Tibial artery (tissue), 4 donors: ENCODE measurements around the gene MROH9.

Experiments used
- DNase-seq, 2 donors: peaks; one replicate each; pipeline ENCODE4 v3.0.0-alpha.2; 2019
- H3K27ac ChIP-seq, 2 donors: fragments of 200-600 bp; sonication (generic) in 1 of 2; 1 replicate in 1 of 2; 2 replicates in 1 of 2; pipeline ENCODE4 v1.5.1; 2018 to 2019; ENCODE audit warnings: mild to moderate bottlenecking in 1 of 2
- H3K27me3 ChIP-seq, 2 donors: fragments of 200-600 bp; sonication (generic) in 1 of 2; one replicate each; pipeline versions ENCODE4 v1.5.1 to v1.6.0; 2016 to 2019
- H3K36me3 ChIP-seq, 3 donors: fragments of 200-600 bp; sonication (generic) in 2 of 3; one replicate each; pipeline ENCODE4 v1.5.1; 2016 to 2019; ENCODE audit warnings: mild to moderate bottlenecking in 2 of 3
- H3K4me1 ChIP-seq, 4 donors: fragments of 200-600 bp; sonication (generic) in 2 of 4; 1 replicate in 3 of 4; 2 replicates in 1 of 4; pipeline ENCODE4 v1.5.1; 2016 to 2019
- H3K4me3 ChIP-seq, 2 donors: fragments of 200-600 bp; sonication (generic) in 1 of 2; 1 replicate in 1 of 2; 2 replicates in 1 of 2; pipeline ENCODE4 v1.5.1; 2018 to 2019; ENCODE audit warnings: mild to moderate bottlenecking in 2 of 2
- H3K9me3 ChIP-seq, 3 donors: fragments of 200-600 bp; sonication (generic) in 1 of 3; one replicate each; pipeline ENCODE4 v1.5.1; 2016 to 2019
- CTCF ChIP-seq, 2 experiments: fragments of 200-600 bp in 1 of 2; fragments of 450-650 bp in 1 of 2; IDR thresholded peaks; one replicate each; pipeline ENCODE4 v1.5.1; 2017 to 2019; ENCODE audit warnings: antibody characterized with exemption in 2 of 2, mild to moderate bottlenecking in 1 of 2, moderate library complexity in 1 of 2
- intact Hi-C: fragments of 100-400 bp; cut with DNase I; formaldehyde crosslinking; loops from one replicate; pipeline ENCODE4 v1.15.0; 2023; ENCODE audit warnings: low total_unique reads

Gene MROH9

GRCh38 chr1:170935231-170935630, at the start of gene MROH9:
MROH9 (plus strand) TSS chr1:170935534; CDS start chr1:170945557, 10,023 bp downstream.
- Histone ChIP-seq H3K4me3 (no peak within 1 kb of the TSS), H3K4me1 (no peaks in the 10 kb centered on the region), H3K9me3 (no peaks in the 10 kb centered on the region), H3K27ac (no peak within 1 kb of the TSS), H3K36me3 (no peaks in the 10 kb centered on the region), H3K27me3 (no peaks in the 10 kb centered on the region)
- intact Hi-C loops, result no loop called here
- TF ChIP-seq CTCF (IDR thresholded peaks at IDR 0.05), result no peak
- no peak for DNase-seq

GRCh38 chr1:170885551-170885950, 49.8 kb upstream of the MROH9 start:
- no peaks in the 10 kb centered on the region for H3K27me3 ChIP-seq
- DNase-seq, result no peak
- H3K27ac ChIP-seq, result no peak overlapping the region
- intact Hi-C loops, result loop anchor here (10.0 kb wide), 1 partner anchor 221 kb away; the partner anchor contains the start of gene PRRX1
- no peaks in the 10 kb centered on the region for H3K9me3 ChIP-seq
- peaks cover 0 to 21% (median 3%) of the 10 kb centered on the region in 4 donors for H3K4me1 ChIP-seq
- H3K4me3 ChIP-seq, result no peak overlapping the region
- no peaks in the 10 kb centered on the region for H3K36me3 ChIP-seq
- TF ChIP-seq CTCF (IDR thresholded peaks at IDR 0.05), result no peak

GRCh38 chr1:170886460-170886859, 48.9 kb upstream of the MROH9 start:
- Histone ChIP-seq H3K27ac (no peak overlapping the region), H3K36me3 (no peaks in the 10 kb centered on the region), H3K4me1 (peaks cover 0 to 19% (median 3%) of the 10 kb centered on the region in 4 donors), H3K27me3 (no peaks in the 10 kb centered on the region), H3K4me3 (no peak overlapping the region), H3K9me3 (no peaks in the 10 kb centered on the region)
- DNase-seq, result no peak
- intact Hi-C loops, result loop anchor here (10.0 kb wide), 1 partner anchor 222 kb away; the partner anchor contains the start of gene PRRX1
- TF ChIP-seq CTCF (IDR thresholded peaks at IDR 0.05), result no peak

GRCh38 chr1:170887726-170888125, 47.6 kb upstream of the MROH9 start:
- Histone ChIP-seq H3K9me3 (no peaks in the 10 kb centered on the region), H3K36me3 (no peaks in the 10 kb centered on the region), H3K27ac (no peak overlapping the region), H3K27me3 (no peaks in the 10 kb centered on the region), H3K4me1 (peaks cover 0 to 14% (median 3%) of the 10 kb centered on the region in 4 donors), H3K4me3 (no peak overlapping the region)
- intact Hi-C loops, result loop anchor here (10.0 kb wide), 1 partner anchor 223 kb away; the partner anchor contains the start of gene PRRX1
- DNase-seq, result no peak
- no peak for TF ChIP-seq CTCF (IDR thresholded peaks at IDR 0.05)

GRCh38 chr1:170891872-170892271, 43.5 kb upstream of the MROH9 start:
- Histone ChIP-seq H3K27me3 (no peaks in the 10 kb centered on the region), H3K27ac (no peak overlapping the region), H3K36me3 (no peaks in the 10 kb centered on the region), H3K4me1 (no peaks in the 10 kb centered on the region), H3K4me3 (no peak overlapping the region), H3K9me3 (no peaks in the 10 kb centered on the region)
- no peak for TF ChIP-seq CTCF (IDR thresholded peaks at IDR 0.05)
- DNase-seq, result no peak
- intact Hi-C loops, result no loop called here
